Neural crest cell (in vitro differentiated cells): Measurements from ENCODE around the gene OR52A1. TPM values are rescaled to one million over a fixed set of nuclear protein-coding genes. Genes with fewer than 3 reads are reported as not detected.

Experiments used
- DNase-seq: peaks from one replicate; pipeline ENCODE4 v3.0.0; 2021; ENCODE audit warnings: low read depth, mixed read lengths, low spot score
- H3K27ac Mint-ChIP-seq: one replicate; pipeline ENCODE4 v1.8.0; 2021; ENCODE audit warnings: mild to moderate bottlenecking, mixed read lengths; ENCODE audit not compliant: unreplicated experiment
- H3K27me3 Mint-ChIP-seq: 2 replicates; pipeline ENCODE4 v1.8.0; 2021; ENCODE audit warnings: low read depth, mild to moderate bottlenecking, mixed read lengths
- H3K36me3 Mint-ChIP-seq: 2 replicates; pipeline ENCODE4 v1.8.0; 2021; ENCODE audit warnings: low read depth, mild to moderate bottlenecking, mixed read lengths
- H3K4me1 Mint-ChIP-seq: 2 replicates; pipeline ENCODE4 v1.8.0; 2021; ENCODE audit warnings: mixed read lengths
- H3K4me3 Mint-ChIP-seq: one replicate; pipeline ENCODE4 v1.8.0; 2021; ENCODE audit warnings: mild to moderate bottlenecking, mixed read lengths
- H3K9me3 Mint-ChIP-seq: 2 replicates; pipeline ENCODE4 v1.8.0; 2021; ENCODE audit warnings: mixed read lengths
- long read RNA-seq: library from polyadenylated mRNA; unstranded; transcript quantifications from one replicate; pipeline ENCODE4 v2.0.0, GENCODE V29; 2020
- total RNA-seq: library from RNA; stranded (reverse); gene quantifications from 2 replicates; pipeline ENCODE4 v1.2.1, GENCODE V29; 2021
- TF ChIP-seq, protein P1 (sequence below): fragments of 200-600 bp; sonication (generic); conservative IDR thresholded peaks from 2 replicates; pipeline ENCODE4 v1.5.0; 2021; ENCODE audit warnings: antibody characterized with exemption, mild to moderate bottlenecking

OR52A1 gene
- total RNA-seq: not detected in 2 replicates
- long read RNA-seq: 0 reads

DNA sequence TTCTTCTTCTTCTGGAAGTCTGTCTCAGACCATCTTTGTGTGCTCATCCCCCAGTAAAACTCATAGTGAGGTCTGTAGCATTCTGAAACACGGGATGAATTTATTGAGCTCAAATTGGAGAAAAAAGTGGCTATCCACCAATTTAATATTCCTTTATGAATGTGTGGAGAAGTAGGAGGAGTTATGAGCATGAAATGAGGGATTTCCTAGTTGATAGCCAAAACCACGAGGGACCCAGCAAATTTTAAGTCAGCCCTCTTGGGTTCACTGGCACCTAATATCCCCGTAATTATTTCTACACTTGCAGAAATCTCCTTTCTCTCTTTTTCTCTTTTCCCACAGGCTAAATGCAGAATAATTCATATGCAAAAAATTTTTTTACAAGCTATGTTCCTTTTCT is at the start of gene OR52A1:
OR52A1 (minus strand) TSS at position 101 of the 400 bp plus-strand sequence. CDS start 2,388 bp downstream, outside the sequence.
- no peak within 1 kb of the TSS for H3K4me3 Mint-ChIP-seq
- no peak for DNase-seq
- H3K9me3 Mint-ChIP-seq: no peaks in the 10 kb centered on the region
- H3K27ac Mint-ChIP-seq: no peak within 1 kb of the TSS
- H3K4me1 Mint-ChIP-seq: no peaks in the 10 kb centered on the region
- H3K36me3 Mint-ChIP-seq: no peaks in the 10 kb centered on the region
- TF ChIP-seq, protein P1, sequence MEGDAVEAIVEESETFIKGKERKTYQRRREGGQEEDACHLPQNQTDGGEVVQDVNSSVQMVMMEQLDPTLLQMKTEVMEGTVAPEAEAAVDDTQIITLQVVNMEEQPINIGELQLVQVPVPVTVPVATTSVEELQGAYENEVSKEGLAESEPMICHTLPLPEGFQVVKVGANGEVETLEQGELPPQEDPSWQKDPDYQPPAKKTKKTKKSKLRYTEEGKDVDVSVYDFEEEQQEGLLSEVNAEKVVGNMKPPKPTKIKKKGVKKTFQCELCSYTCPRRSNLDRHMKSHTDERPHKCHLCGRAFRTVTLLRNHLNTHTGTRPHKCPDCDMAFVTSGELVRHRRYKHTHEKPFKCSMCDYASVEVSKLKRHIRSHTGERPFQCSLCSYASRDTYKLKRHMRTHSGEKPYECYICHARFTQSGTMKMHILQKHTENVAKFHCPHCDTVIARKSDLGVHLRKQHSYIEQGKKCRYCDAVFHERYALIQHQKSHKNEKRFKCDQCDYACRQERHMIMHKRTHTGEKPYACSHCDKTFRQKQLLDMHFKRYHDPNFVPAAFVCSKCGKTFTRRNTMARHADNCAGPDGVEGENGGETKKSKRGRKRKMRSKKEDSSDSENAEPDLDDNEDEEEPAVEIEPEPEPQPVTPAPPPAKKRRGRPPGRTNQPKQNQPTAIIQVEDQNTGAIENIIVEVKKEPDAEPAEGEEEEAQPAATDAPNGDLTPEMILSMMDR: no peak
- H3K27me3 Mint-ChIP-seq: peaks cover 5% of the 10 kb centered on the region

DNA sequence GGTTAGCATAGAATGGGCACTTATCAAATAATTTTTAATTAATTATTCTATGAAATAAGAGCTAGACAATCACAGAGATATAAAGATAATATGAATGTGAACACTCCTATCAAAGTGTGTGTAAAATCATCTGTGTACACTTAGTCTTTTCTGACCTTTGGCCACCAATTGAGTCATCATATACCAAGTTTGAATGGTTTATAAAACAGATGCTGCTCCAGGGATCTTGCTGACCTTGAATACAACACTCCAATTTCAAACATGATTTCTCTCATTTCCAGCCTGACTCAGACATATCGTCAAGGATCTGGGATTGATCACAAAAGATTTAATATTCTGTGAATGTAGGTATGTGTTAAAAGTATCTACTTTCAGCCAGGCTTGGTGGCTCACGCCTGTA is 48.8 kb upstream of the OR52A1 start:
- no peak for DNase-seq
- H3K27ac Mint-ChIP-seq: no peak overlapping the region
- H3K36me3 Mint-ChIP-seq: no peaks in the 10 kb centered on the region
- TF ChIP-seq, protein P1: no peak
- no peaks in the 10 kb centered on the region for H3K27me3 Mint-ChIP-seq
- peaks cover 14% of the 10 kb centered on the region for H3K4me1 Mint-ChIP-seq
- no peak overlapping the region for H3K4me3 Mint-ChIP-seq
- no peaks in the 10 kb centered on the region for H3K9me3 Mint-ChIP-seq

DNA sequence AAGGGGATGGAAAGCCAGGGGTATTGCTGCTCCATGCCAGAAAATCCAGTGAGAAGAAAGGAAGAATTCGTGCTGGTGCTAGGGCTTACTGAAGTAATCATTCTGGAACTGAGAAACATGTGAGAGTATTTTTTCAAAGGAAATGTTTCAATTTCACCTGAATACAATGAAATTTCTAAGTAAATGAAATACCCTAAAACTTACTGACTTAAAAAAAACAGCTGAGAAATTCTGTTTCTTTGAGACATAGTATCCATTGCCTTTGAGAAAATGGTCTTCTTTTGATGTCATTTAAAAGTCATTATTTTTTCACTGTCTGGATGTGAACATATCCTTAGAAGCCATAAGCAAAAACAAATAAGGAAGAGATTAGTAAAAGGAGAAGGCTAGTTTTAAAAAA is 46.0 kb upstream of the OR52A1 start, which contains the start of gene OR51V1:
OR51V1 (minus strand) TSS at position 101 of the 400 bp plus-strand sequence; CDS start at position 101, 0 bp downstream.
- peaks cover 14% of the 10 kb centered on the region for H3K4me1 Mint-ChIP-seq
- no peak for DNase-seq
- TF ChIP-seq, protein P1: no peak
- H3K27me3 Mint-ChIP-seq: no peaks in the 10 kb centered on the region
- no peak within 1 kb of the TSS for H3K27ac Mint-ChIP-seq
- H3K4me3 Mint-ChIP-seq: no peak within 1 kb of the TSS
- no peaks in the 10 kb centered on the region for H3K9me3 Mint-ChIP-seq
- no peaks in the 10 kb centered on the region for H3K36me3 Mint-ChIP-seq

DNA sequence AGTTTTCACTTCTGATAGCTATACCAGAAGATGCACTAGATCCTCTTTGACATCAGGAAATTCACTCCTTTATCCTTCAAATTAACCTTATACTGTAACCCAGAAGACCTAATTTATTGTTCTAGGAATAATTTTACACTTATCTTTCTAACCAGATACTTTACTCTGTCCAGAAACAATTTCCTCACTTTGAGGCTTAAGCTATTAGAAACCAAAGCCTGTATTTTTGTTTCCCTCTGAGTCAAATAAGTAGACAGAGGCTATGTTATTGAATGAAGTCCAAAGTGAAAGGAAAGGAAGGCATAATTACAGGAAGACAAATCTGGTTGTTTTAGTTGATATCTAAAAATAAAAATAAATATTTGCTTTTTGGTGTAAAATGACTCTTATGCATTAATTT is 43.7 kb upstream of the OR52A1 start:
- Mint-ChIP-seq H3K4me1 (peaks cover 14% of the 10 kb centered on the region), H3K4me3 (no peak overlapping the region), H3K9me3 (no peaks in the 10 kb centered on the region), H3K36me3 (no peaks in the 10 kb centered on the region), H3K27me3 (no peaks in the 10 kb centered on the region), H3K27ac (no peak overlapping the region)
- TF ChIP-seq, protein P1: no peak
- no peak for DNase-seq

DNA sequence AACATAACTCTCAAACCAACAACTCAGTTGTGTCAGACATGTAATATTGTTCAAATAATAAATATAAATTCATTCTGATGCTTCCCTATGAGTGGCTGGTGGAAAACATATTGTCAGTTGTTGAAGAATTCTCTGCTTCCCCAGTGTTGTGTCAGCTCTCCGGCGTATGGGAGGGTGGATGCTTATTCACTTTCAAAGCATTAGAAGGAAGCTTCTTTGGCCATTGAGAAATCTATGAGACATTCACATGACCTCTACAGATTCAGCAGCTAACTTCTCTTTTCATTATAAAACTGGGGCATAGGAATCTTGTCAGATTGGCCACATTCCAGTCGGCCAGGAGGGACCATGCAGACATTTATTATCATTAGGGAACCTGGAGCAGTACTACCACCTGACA is 43.0 kb upstream of the OR52A1 start:
- peaks cover 14% of the 10 kb centered on the region for H3K4me1 Mint-ChIP-seq
- no peaks in the 10 kb centered on the region for H3K9me3 Mint-ChIP-seq
- TF ChIP-seq, protein P1: no peak
- H3K36me3 Mint-ChIP-seq: no peaks in the 10 kb centered on the region
- DNase-seq: no peak
- no peak overlapping the region for H3K27ac Mint-ChIP-seq
- H3K27me3 Mint-ChIP-seq: no peaks in the 10 kb centered on the region
- H3K4me3 Mint-ChIP-seq: no peak overlapping the region

DNA sequence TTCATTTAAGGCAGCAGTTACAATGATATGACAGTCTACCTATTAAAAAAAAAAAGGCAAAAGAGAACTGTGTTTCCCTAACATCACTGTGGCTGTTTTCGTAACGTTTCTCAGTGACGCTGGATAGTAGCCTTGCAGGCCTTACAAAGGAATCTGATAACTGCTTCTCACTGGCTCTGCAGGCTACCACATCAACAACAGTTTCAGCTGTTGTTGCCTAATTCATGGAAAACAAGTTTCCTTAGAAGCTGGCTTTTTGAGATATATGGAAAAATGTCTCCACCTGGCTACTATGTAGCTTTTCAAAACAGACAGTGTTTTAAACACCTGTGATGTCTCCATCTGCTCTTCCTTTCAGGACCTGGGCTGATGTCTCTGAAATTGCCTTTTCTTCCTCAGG is 42.2 kb upstream of the OR52A1 start:
- DNase-seq: no peak
- Mint-ChIP-seq H3K4me3 (no peak overlapping the region), H3K9me3 (no peaks in the 10 kb centered on the region), H3K4me1 (peaks cover 12% of the 10 kb centered on the region), H3K36me3 (no peaks in the 10 kb centered on the region), H3K27ac (no peak overlapping the region), H3K27me3 (no peaks in the 10 kb centered on the region)
- TF ChIP-seq, protein P1: no peak
